Glomerular endothelial cell (primary cell): ENCODE measurements around the gene CD63. TPM values are rescaled to one million over a fixed set of nuclear protein-coding genes. Genes with fewer than 3 reads are reported as not detected.

Source experiments
- DNase-seq: peaks from one replicate; pipeline ENCODE4 v3.0.0-alpha.2; 2011; ENCODE audit warnings: low read depth, low spot score; ENCODE audit errors: extremely low read depth
- total RNA-seq: library from RNA; depleted of rRNA; stranded (reverse); fragments of >200 nt; gene quantifications from 2 replicates; pipeline ENCODE4 v1.2.3, GENCODE V29; 2015

The CD63 gene
- total RNA-seq, 1 donor from 2014 or later, result 1,119 TPM

DNA sequence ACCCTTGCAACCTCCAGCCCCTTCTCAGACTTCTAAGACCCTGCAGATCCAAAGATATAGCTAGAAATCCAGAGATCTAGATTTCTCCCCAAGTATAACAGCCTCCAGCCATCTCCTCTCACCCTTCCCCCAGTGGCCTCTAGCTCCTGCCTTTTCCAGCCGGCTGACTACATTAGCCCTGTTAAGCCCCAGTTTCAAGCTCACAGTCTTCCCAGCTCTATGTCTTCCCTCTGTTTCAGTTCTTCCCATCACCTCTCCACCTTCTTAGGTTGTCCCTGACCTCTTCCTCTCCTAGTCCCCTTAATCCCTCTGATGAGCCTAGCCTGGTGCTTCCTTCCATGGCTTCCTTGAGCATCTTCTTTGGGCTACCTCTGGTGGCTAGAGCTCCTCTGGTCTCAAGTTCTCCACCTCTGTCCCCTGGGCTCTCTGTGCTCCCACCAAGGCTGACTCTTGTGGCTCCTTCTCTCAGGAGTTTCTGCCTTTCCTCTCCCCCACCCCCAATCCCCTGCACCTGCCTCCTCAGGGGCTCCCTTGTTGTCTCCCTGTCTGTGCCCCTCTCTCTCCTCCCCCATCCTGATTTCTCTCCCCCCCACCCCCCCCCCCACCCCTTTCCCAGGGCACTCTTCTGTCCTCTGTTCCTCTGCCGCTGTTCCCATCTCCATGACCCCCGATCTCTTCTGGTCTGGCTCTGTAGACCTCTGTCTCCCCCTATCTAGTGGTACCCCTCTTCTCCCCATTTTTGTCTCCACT lies 13.3 kb upstream of the CD63 start:
- DNase-seq, result no peak

GRCh38 chr12:55739025-55739378 lies 10.2 kb upstream of the CD63 start:
- no peak for DNase-seq

DNA sequence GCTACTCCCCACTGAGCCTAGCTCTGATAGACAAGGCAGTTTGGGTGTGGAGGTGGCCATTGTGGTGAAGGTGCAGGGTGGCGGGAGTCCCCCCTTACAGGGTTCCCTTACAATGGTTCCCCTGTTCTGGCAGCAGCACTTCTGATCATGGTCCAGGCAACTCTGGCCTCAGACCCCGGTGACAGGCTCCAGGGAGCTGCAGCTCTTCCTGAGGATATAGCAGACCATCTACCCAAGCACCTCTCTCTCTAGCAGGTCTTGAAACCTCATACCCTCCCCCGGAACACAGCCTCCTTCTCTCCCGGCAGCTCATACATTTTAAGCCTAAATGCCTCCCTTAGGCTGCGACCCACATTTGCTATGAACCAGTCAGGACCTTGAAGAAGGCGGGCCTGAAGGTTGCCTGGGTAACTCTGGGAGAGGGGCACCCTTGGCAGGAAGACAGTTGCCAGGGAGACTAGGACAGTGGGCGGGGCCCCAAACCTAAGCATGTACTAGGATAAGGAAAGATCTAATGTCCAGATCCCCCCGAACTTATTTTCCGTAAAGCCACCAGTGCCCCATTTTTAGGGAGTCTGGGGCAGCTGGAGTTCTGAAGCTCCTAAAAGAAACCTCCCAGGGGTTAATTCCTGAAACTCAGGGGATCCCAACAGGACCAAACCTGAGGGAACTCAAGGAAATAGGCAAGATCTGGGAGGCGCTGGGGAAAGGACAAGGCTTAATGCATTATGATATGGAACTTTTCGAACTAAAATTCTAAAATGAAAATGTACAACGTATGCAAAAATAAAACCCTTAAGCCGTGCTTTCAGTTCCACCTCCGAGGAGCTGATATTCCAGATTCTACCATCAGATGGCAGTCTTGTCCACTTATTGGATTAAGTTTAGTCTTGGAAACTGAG lies 9.6 kb upstream of the CD63 start:
- peak; percentile 84 for DNase-seq

- no peak for DNase-seq
Observed at GRCh38 chr12:55737581-55738122, 8.8 kb upstream of the CD63 start.

- no peak for DNase-seq
Observed at GRCh38 chr12:55736780-55737580, 8.2 kb upstream of the CD63 start.

GRCh38 chr12:55736076-55736475 lies 7.3 kb upstream of the CD63 start:
- no peak for DNase-seq

DNA sequence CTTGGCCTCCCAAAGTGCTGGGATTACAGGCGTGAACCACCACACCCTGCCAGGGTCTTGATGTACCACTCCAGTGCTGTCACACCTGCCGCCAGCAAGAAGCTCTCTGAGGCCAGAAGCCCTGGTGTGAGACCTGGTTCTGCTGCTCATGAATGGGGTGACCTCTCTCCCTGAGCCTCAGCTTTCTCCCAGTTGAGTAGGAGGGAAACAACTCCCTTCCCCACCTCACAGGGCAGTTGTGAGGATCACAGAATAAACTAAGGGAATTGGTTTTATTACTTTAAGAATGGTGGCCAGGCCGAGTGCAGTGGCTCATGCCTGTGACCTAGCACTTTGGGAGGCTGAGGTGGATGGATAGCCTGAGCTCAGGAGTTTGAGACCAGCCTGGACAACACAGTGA lies 5.8 kb upstream of the CD63 start:
- DNase-seq, result no peak

GRCh38 chr12:55733858-55734257 lies 5.0 kb upstream of the CD63 start:
- no peak for DNase-seq

DNA sequence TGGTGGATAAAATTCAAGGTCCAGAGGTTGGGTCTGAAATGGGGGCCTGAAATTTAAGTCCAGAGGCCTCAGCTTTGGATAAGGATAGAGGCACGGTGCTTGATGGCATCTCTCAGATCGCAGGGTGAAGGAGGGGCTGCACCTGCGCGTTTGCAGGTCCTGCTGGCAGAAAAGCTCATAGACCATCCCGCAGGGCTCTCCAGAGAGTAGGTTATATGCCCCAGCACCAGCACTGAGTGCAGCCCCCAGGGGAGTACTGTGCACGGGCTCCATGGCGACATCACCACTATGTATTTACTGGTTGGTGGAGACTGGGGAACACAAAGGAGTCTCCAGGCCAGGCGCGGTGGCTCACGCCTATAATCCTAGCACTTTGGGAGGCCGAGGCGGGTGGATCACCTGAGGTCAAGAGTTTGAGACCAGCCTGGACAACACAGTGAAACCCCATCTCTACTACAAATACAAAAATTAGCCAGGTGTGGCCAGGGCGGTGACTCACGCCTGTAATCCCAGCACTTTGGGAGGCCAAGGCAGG lies 4.3 kb upstream of the CD63 start:
- DNase-seq, result no peak

DNA sequence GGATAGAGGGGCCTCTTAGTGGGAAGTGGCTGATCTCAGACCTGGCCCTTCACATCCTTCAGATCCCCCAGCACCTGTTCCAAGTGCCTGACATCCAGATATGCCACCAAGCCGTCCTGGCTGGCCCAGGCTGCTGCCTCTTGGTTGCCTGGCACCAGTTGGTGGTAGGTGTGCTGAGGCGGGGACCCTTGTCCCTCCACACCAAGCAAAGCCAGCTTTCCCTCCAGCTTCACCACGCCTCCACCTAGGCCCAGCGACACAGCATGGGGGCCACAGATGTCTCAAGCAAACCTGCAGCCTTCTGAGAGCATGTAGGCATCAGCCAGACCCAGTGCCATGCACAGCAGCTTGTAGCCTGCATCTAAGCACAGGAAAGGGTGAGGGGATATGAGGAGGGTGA lies 3.5 kb upstream of the CD63 start:
- no peak for DNase-seq

DNA sequence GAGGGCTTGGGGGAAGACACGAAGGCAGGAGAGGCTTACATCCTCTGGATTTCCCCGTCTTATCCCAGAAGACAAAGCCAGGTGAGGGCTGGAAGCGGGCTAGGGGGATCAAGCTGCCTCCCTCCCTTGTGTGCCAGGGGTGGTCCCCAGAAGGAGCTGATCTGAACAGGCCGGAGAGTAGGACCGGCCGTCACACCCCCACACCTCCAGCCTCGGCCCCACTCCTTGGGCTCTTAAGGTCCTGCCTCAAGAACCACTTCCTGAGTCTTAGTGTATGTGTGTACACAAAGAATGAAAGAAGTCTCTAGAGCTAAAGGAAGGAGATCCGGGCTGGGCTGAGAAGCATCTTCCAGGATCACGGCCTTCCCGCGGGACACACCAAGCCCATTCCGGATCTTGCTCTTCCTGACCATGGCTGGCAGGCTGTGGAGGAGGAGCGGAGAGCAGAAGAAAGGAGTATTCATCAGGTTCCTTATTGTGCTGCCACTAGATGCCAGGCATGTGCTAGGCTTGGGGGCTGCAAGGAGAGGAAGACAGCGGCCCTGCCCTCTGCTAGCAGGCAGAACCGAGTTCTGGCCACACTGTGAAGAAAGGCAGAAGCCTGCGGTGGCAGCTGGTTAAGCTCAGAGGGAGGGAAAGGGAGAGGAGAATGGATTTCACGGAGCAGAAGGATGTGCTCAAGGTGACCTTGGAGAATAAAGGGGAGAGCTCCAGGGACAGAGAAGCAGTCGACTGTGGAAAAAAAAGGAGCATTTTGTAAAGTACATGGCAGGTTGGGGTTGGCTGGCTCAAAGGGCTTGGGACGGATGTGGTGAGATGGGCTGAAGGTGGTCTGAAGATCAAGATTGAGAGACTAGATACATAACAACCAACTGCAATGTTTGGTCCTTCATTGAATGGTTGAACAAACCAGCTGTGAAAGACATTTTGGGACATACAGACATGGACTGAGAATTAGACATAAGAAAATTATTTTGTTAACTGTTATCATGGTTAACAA lies 1.3 kb upstream of the CD63 start:
- DNase-seq, result no peak

GRCh38 chr12:55728186-55728938 lies 447 bp downstream of the CD63 start:
- no peak for DNase-seq

DNA sequence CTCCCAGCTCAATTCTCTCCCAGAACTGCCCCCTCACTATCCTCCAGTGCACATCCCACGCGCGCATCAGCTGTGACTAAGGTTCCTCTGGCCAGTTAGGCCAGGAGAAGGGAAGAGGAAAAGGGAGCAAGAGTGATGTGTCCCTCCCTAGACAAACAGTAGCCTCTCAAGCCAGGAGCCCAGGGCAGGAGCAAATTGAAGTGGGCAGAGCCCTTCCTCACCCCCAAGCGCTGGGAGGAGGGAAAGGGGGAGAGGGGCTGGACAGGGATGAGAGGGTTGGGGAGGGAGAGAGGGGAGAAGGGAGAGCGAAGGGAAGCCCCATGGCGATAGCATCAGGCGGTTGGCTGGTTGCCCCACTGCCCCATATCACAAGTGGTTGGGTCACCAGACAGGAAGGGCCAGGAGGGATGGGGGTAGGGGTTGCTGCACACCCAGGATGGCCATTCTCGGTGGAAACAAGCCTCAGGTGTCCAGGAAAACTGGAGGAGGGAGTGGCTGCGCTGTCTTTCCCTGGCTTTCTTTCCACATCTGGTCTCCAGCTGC lies 1.1 kb downstream of the CD63 start:
- no peak for DNase-seq

DNA sequence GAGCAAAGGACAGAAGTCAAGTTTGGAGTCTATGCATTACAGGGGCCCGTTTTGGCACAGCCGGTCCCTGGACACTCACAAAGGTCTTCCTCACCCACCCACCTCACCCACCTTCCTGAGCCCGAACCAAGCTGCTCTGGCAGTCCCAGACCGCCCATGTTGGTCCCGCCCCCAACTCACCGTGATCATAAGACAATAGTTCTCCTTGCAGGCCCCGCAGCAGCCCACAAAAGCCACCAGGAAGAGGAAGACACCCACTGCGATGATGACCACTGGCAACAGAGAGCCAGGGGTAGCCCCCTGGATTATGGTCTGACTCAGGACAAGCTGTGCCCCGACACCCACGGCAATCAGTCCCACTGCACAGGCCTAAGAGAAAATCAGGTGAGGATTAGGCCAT lies 1.8 kb downstream of the CD63 start:
- DNase-seq, result no peak

DNA sequence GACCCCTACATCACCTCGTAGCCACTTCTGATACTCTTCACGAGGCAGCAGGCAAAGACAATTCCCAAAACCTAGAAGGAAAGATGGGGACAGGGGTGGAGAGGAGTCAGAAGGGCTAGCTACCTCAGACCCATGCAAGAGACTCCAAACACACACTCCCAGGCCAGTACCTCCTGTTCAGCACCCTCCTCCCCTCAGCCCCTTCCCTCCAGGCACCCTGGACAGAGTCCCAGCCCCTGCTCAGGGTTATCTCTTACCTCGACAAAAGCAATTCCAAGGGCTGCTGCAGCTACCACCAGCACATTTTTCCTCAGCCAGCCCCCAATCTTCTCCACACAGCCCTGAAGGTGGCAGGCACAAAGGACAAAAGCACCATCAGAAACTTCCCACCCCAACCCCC lies 3.3 kb downstream of the CD63 start:
- DNase-seq, result no peak

DNA sequence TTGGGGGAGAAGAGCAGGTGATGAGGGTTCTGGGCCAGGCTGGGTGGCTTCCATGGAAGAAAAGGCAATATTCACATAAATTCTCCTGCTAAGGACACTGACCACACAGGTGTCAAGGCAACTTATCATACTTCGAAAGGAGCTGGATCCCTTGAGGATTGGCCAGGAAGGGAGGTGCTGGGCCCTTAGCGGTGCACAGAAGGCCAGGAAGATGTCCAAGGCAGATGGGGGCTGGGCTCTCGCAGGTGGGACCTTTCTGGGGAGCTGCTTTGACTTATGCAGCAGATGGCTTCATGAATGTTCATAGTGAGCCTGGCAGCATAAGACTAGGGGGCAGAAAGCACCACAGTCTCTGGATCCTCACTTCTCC lies 3.9 kb downstream of the CD63 start:
- no peak for DNase-seq

DNA sequence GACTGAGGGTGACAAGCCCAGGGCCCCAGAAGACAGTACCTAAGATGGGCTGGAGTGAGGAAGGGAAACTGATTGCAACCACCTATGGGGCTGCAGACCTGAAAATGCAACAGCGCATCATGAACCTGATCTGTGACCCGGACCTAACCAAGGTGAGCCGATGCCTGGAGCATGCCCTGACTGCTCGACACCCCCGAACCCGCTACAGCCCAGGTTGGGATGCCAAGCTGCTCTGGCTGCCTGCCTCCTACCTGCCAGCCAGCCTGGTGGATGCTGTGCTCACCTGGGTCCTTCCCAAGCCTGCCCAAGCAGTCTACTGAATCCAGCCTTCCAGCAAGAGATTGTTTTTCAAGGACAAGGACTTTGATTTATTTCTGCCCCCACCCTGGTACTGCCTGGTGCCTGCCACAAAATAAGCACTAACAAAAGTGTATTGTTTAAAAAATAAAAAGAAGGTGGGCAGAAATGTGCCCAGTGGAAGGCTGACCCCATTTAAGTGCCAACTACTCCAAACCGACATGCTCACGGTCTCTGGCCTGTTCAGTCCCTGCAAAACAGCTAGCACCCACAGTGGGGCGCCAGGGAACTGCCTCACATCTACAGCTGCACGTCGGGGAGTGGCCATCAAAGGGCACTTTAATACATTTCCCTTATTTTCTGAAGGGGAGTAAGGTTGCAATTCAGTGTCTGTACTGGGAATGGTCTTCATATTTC lies 4.4 kb downstream of the CD63 start:
- no peak for DNase-seq
